Ovary (tissue), 9 donors: ENCODE measurements around the gene OVAAL. TPM values are rescaled to one million over a fixed set of nuclear protein-coding genes. Genes with fewer than 3 reads are reported as not detected.

Experiments
- DNase-seq, 5 donors: peaks; one replicate each; pipeline ENCODE4 v3.0.0-alpha.2; 2019 to 2020
- H3K27ac ChIP-seq, 2 donors: fragments of 200-600 bp; one replicate each; pipeline versions ENCODE4 v1.5.1 to v1.8.0; 2019 to 2022
- H3K27me3 ChIP-seq: fragments of 200-600 bp; one replicate; pipeline ENCODE4 v1.8.0; 2022
- H3K36me3 ChIP-seq: fragments of 200-600 bp; sonication (generic); one replicate; pipeline ENCODE4 v1.5.1; 2019
- H3K4me1 ChIP-seq: one replicate; pipeline ENCODE4 v1.8.1; 2013; ENCODE audit warnings: mild to moderate bottlenecking, moderate library complexity; ENCODE audit not compliant: insufficient read depth
- H3K4me3 ChIP-seq: fragments of 200-600 bp; sonication (generic); one replicate; pipeline ENCODE4 v1.5.1; 2017
- H3K9me3 ChIP-seq, 2 donors: fragments of 200-600 bp in 1 of 2; sonication (generic) in 1 of 2; one replicate each; pipeline versions ENCODE4 v1.5.1 to v1.8.1; 2013 to 2019; ENCODE audit warnings: mild to moderate bottlenecking in 1 of 2, moderate library complexity in 1 of 2
- CTCF ChIP-seq, 3 donors: fragments of 450-650 bp in 2 of 3; fragments of 200-600 bp in 1 of 3; IDR thresholded peaks; one replicate each; pipeline versions ENCODE4 v1.5.1 to v1.8.0; 2016 to 2022; ENCODE audit warnings: antibody characterized with exemption in 3 of 3, mild to moderate bottlenecking in 1 of 3
- EP300 ChIP-seq: sonication (generic); formaldehyde crosslinking; IDR thresholded peaks from one replicate; pipeline ENCODE4 v1.6.1; 2017; ENCODE audit warnings: antibody characterized with exemption
- POLR2A ChIP-seq: fragments of 450-650 bp; IDR thresholded peaks from one replicate; pipeline ENCODE4 v1.6.1; 2017; ENCODE audit warnings: antibody characterized with exemption, mild to moderate bottlenecking, moderate library complexity
- WGBS, 3 donors: extraction: QIAGEN DNeasy Blood & Tissue Kit in 1 of 3; methylation state at CpG; one replicate each; pipeline versions ENCODE4 v1.1.5 to v1.1.7; 2013 to 2017; 5-methylcytosine and 5-hydroxymethylcytosine counted together
- intact Hi-C, 4 donors: fragments of 100-400 bp; cut with DNase I; formaldehyde crosslinking; loops; one replicate each; pipeline versions ENCODE4 v1.11.0 to v1.15.1; 2022 to 2023
- polyA plus RNA-seq, 2 donors: library from polyadenylated mRNA; stranded (reverse); fragments of 200-250 nt in 1 of 2; fragments of 350-450 nt in 1 of 2; fragmentation: Illumina TruSeq in 1 of 2; extraction: RNeasy Lipid Tissue Mini Kit (QIAGEN cat#74804) in 1 of 2; gene quantifications; one replicate each; pipeline ENCODE4 v1.2.3, GENCODE V29; 2013 to 2014
- total RNA-seq, 7 donors: library from RNA; depleted of rRNA in 2 of 7; stranded (reverse); fragments of >200 nt in 2 of 7; fragmentation: NEBNext Ultra II Directional in 3 of 7; extraction: Animal tissue kit (Norgen Biotek cat#: 25700) in 3 of 7; gene quantifications; one replicate each; pipeline versions ENCODE4 v1.1.0 to v1.2.4, GENCODE V29; 2016 to 2023
- donor health status: DM: no; HTN: no; CAD: no; lungs with moderate emphysema.
- donor health status: DM: no; HTN: no; CAD: no.
- donor health status: Bipolar disorder and iron deficiency.
- donor health status: DM: yes; HTN: yes; CAD: no.
- donor health status: DM: no; HTN: no; CAD: no.
- donor health status: DM: yes; HTN: yes; CAD: no.

The OVAAL gene
- total and polyA plus RNA-seq, 9 donors = not detected

DNA sequence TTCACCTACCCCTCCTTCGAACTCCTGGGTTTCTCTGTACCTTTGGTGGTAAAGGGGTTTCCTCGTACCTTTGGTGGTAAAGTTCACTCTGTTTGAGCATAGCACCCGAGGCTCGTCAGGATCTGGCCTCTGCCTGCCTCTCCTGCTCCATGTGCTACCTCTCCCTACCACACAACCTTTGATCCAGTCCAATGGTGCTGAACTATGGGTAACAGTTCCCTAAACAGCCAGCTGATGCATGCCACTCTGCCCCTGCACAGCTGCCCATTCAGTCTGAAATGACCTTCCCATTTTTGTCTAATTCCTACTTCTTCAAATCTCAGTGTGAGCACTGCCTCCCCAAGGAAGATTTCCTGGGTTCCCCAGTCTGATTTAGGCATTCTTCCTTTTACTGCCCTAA, 14.0 kb downstream of the OVAAL start:
- H3K27me3 ChIP-seq = no peaks in the 10 kb centered on the region
- 88 to 93% (median 92%) methylated on average over 4 of the region's 4 CpGs for WGBS, 3 donors
- intact Hi-C loops = no loop called here
- no peak overlapping the region for H3K4me3 ChIP-seq
- no peak overlapping the region for H3K27ac ChIP-seq
- DNase-seq = no peak
- no peaks in the 10 kb centered on the region for H3K9me3 ChIP-seq
- no peaks in the 10 kb centered on the region for H3K36me3 ChIP-seq
- no peaks in the 10 kb centered on the region for H3K4me1 ChIP-seq
- TF ChIP-seq CTCF (IDR thresholded peaks at IDR 0.05) (no peak), EP300 (no peak), POLR2A (no peak)

DNA sequence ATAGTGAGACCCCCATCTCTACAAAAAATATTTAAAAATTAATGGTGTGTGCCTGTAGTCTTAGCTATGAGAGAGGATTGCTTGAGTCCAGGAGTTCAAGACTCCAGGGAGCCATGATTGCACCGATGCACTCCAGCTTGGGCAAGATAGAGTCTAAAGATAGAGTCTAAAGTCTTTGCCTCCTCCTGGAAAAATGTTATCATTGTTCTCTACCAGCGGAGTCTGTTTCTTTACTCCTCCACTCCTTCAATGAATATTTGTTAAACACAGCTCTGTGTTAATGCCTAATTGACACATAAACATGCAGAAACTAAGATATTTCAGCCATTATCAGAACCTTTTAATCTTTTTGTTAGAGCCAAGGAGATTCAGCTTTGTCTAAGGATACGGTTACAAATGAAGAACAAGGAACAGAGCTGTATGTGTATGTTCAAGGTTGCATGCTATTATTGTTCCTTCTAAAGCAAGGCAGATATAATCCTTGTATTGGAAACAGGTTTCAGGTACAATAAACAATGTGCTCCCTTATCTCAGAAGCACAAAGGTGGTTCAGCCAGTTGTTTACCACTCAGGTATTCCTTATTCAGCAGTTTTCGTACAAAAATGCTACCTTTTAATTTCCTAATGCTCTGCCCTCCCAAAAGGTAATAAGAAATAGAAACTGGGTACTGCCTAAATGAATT, 15.4 kb downstream of the OVAAL start:
- DNase-seq = no peak
- Histone ChIP-seq H3K36me3 (no peaks in the 10 kb centered on the region), H3K9me3 (no peaks in the 10 kb centered on the region), H3K27ac (no peak overlapping the region), H3K4me3 (no peak overlapping the region), H3K27me3 (no peaks in the 10 kb centered on the region), H3K4me1 (no peaks in the 10 kb centered on the region)
- TF ChIP-seq EP300 = no peak
- TF ChIP-seq CTCF (IDR thresholded peaks at IDR 0.05) = no peak
- TF ChIP-seq POLR2A = no peak
- 17 to 29% (median 20%) methylated on average over 4 of the region's 4 CpGs for WGBS, 3 donors
- intact Hi-C loops = no loop called here

GRCh38 chr1:180577361-180577760, 18.6 kb downstream of the OVAAL start:
- intact Hi-C loops = no loop called here
- TF ChIP-seq POLR2A = no peak

DNA sequence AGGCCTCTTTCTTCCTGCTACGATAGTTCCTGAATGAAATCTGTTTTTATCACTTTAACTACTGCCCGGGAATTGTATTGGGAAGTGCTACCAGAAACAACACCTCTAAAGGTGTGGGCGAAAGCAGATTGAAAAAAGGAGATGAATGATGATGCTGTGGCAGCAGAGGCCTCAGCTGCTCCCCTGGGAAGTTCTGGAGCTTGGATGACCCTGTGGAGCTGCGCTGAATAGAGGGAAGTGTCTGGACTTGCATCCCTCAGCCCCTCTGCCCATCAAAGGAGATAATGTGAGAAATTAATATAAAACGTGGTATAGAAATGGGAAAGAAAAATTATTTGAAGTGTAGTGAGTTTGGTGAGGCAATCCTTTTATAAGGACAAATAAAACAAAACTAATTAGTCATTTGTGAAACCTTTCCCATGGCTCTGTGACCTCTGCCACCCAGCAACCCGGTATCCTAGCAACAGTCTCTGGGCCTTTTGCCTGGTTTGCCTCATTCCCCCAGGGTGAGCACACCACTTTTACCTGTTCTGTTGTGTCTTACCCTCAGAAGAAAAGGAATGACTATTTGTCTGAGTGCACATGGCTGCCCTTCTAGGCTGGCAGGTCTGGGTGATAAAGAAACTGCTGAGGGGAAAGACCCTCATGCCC, 21.3 kb downstream of the OVAAL start:
- Histone ChIP-seq H3K27me3 (no peaks in the 10 kb centered on the region), H3K27ac (no peak overlapping the region), H3K36me3 (no peaks in the 10 kb centered on the region), H3K4me1 (no peaks in the 10 kb centered on the region), H3K9me3 (no peaks in the 10 kb centered on the region), H3K4me3 (no peak overlapping the region)
- TF ChIP-seq EP300 = no peak
- TF ChIP-seq POLR2A = no peak
- TF ChIP-seq CTCF (IDR thresholded peaks at IDR 0.05) = no peak
- intact Hi-C loops = no loop called here
- WGBS, 3 donors = 80 to 84% (median 81%) methylated on average over 6 of the region's 6 CpGs
- no peak for DNase-seq

More at GRCh38 chr1:180577361-180577760, 18.6 kb downstream of the OVAAL start:
- Histone ChIP-seq H3K27ac (no peak overlapping the region), H3K36me3 (no peaks in the 10 kb centered on the region), H3K4me3 (no peak overlapping the region), H3K27me3 (no peaks in the 10 kb centered on the region), H3K9me3 (no peaks in the 10 kb centered on the region), H3K4me1 (no peaks in the 10 kb centered on the region)
- WGBS, 3 donors = 40 to 55% (median 51%) methylated on average over 3 of the region's 3 CpGs
- DNase-seq = no peak

- Histone ChIP-seq H3K9me3 (no peaks in the 10 kb centered on the region), H3K4me1 (no peaks in the 10 kb centered on the region), H3K4me3 (no peak overlapping the region), H3K36me3 (no peaks in the 10 kb centered on the region), H3K27me3 (no peaks in the 10 kb centered on the region), H3K27ac (no peak overlapping the region)
- no peak for TF ChIP-seq CTCF (IDR thresholded peaks at IDR 0.05)
- DNase-seq = no peak
- intact Hi-C loops = no loop called here
- WGBS, 3 donors = 75 to 97% (median 80%) methylated on average over 1 of the region's 1 CpG
These were observed 22.9 kb downstream of the OVAAL start for GRCh38 chr1:180581635-180582039.
